K562 (cell line): ENCODE results near the gene BEND5. TPM values are rescaled to one million over a fixed set of nuclear protein-coding genes. Genes with fewer than 3 reads are reported as not detected.

Source experiments
- ATAC-seq: fragments of 200-7000 bp; cut with Tn5 transposase; 3 replicates; pipeline ENCODE4 v1.9.1; 2020; ENCODE audit warnings: moderate library complexity
- BruUV-seq: library from RNA; stranded (reverse); fragments of 400-500 nt; replicated peaks from 2 replicates; lab custom pipeline; 2021; lab: Mats Ljungman, UMichigan
- CTCF ChIA-PET: fragments of 300-600 bp; formaldehyde crosslinking; extraction: SDS; loops from one replicate; lab custom pipeline; 2021; ENCODE audit warnings: low intra/inter-chr PET ratio; lab: Yijun Ruan, JAX
- POLR2A ChIA-PET: fragments of 300-600, 350-650 bp; sonication (Branson Sonifier 250); formaldehyde crosslinking; extraction: SDS; loops from one replicate; lab custom pipeline; 2021; ENCODE audit warnings: antibody characterized with exemption, inconsistent platforms; lab: Yijun Ruan, JAX
- DNase-seq, 4 experiments: peaks; one replicate each; pipeline versions ENCODE4 v3.0.0 to v3.0.0-alpha.2; 2011 to 2018; ENCODE audit warnings: low spot score in 3 of 4, mixed read lengths in 3 of 4; ENCODE audit errors: extremely low read depth in 1 of 4
- FAIRE-seq: peaks from 2 replicates; lab custom pipeline; 2011; peaks lifted over from hg19 to GRCh38; lab: Jason Lieb, UNC
- H2AFZ ChIP-seq: 2 replicates; pipeline ENCODE4 v1.6.0; 2011; ENCODE audit warnings: low read depth, low read length, control low read depth, inconsistent platforms
- H3K27ac ChIP-seq: fragments of 200-600 bp; 3 replicates; pipeline ENCODE4 v1.8.0; 2011; ENCODE audit warnings: low read depth, mild to moderate bottlenecking, control low read depth, inconsistent platforms, low read length, moderate library complexity, mixed read lengths; ENCODE audit errors: extremely low read depth
- H3K27me3 ChIP-seq, 2 experiments: fragments of 300-600 bp in 1 of 2; 2 replicates in 1 of 2; 3 replicates in 1 of 2; pipeline versions ENCODE4 v1.6.0 to v1.8.0; 2011; ENCODE audit warnings: inconsistent platforms in 2 of 2, low read length in 2 of 2, mild to moderate bottlenecking in 1 of 2, mixed read lengths in 1 of 2, moderate library complexity in 1 of 2; ENCODE audit not compliant: control insufficient read depth in 2 of 2, insufficient read depth in 2 of 2
- H3K36me3 ChIP-seq: fragments of 300-600 bp; 3 replicates; pipeline ENCODE4 v1.8.0; 2011; ENCODE audit warnings: mild to moderate bottlenecking, low read length, inconsistent platforms; ENCODE audit not compliant: control insufficient read depth, insufficient read depth
- H3K4me1 ChIP-seq, 2 experiments: fragments of 200-600 bp in 1 of 2; replicated peaks in 1 of 2; 2 replicates in 1 of 2; 3 replicates in 1 of 2; pipeline versions ENCODE4 v1.5.1 to v1.8.0; 2011; ENCODE audit warnings: inconsistent platforms in 2 of 2, low read length in 2 of 2, mild to moderate bottlenecking in 1 of 2, mixed read lengths in 1 of 2, moderate library complexity in 1 of 2; ENCODE audit not compliant: control insufficient read depth in 2 of 2, insufficient read depth in 2 of 2
- H3K4me2 ChIP-seq: 2 replicates; pipeline ENCODE4 v1.6.1; 2011; ENCODE audit warnings: low read length, control low read depth, inconsistent platforms, mixed read lengths; ENCODE audit not compliant: insufficient read depth
- H3K4me3 ChIP-seq: fragments of 200-600 bp; sonication (generic), shearing (Covaris generic); 2 replicates; pipeline ENCODE4 v1.5.1; 2016; ENCODE audit warnings: control low read depth, inconsistent platforms
- H3K79me2 ChIP-seq: fragments of 200-600 bp; 3 replicates; pipeline ENCODE4 v1.8.0; 2011; ENCODE audit warnings: low read length, inconsistent platforms; ENCODE audit not compliant: control insufficient read depth, insufficient read depth
- H3K9ac ChIP-seq, 2 experiments: 2 replicates each; pipeline versions ENCODE4 v1.6.0 to v1.6.1; 2011; ENCODE audit warnings: low read depth in 2 of 2, low read length in 2 of 2, control low read depth in 1 of 2, inconsistent platforms in 1 of 2, mild to moderate bottlenecking in 1 of 2, mixed read lengths in 1 of 2; ENCODE audit not compliant: insufficient read depth in 1 of 2
- H3K9me1 ChIP-seq: one replicate; pipeline ENCODE4 v1.6.0; 2011; ENCODE audit warnings: inconsistent platforms, mild to moderate bottlenecking, low read length, moderate library complexity; ENCODE audit not compliant: control insufficient read depth, insufficient read depth
- H3K9me3 ChIP-seq: replicated peaks from 2 replicates; pipeline ENCODE4 v1.5.1; 2011; ENCODE audit warnings: low read depth, low read length, inconsistent platforms; ENCODE audit not compliant: control insufficient read depth, insufficient read depth
- H4K20me1 ChIP-seq: replicated peaks from 2 replicates; pipeline ENCODE4 v1.6.1; 2011; ENCODE audit warnings: low read length, inconsistent platforms, mixed read lengths; ENCODE audit not compliant: control insufficient read depth, insufficient read depth
- CAMTA2 ChIP-seq: fragments of 250-450 bp; sonication (Bioruptor Pico); conservative IDR thresholded peaks from 2 replicates; pipeline ENCODE4 v1.5.1; 2022
- MEF2D ChIP-seq: conservative IDR thresholded peaks from 2 replicates; pipeline ENCODE4 v1.6.1; 2016; ENCODE audit warnings: low read depth, missing genetic modification characterization, missing compliant biosample characterization
- ZBTB1 ChIP-seq: sonication (generic); formaldehyde crosslinking; IDR thresholded peaks from 2 replicates; pipeline ENCODE4 v1.8.1; 2023; ENCODE audit warnings: missing genetic modification reagents, low read depth, mild to moderate bottlenecking, borderline replicate concordance
- ZNF263 ChIP-seq: sonication (generic); formaldehyde crosslinking; IDR thresholded peaks from 2 replicates; pipeline ENCODE4 v1.8.0; 2022; ENCODE audit warnings: mild to moderate bottlenecking, missing genetic modification reagents, borderline replicate concordance
- ZNF436 ChIP-seq: fragments of 250-450, 450-650 bp; sonication (Bioruptor Pico); formaldehyde crosslinking; IDR thresholded peaks from 2 replicates; pipeline ENCODE4 v1.7.0; 2020; ENCODE audit warnings: mild to moderate bottlenecking
- WGBS: fragments of 100-300 bp; shearing (Covaris generic); methylation state at CpG from one replicate; pipeline ENCODE4 v1.1.6; 2016; ENCODE audit warnings: low coverage, mixed read lengths; ENCODE audit not compliant: insufficient coverage; ENCODE audit errors: missing lambda C conversion rate; 5-methylcytosine and 5-hydroxymethylcytosine counted together
- in situ Hi-C: fragments of 300-500 bp; cut with MboI; formaldehyde crosslinking; loops from 4 replicates; pipeline ENCODE4 v1.15.0; 2018; ENCODE audit warnings: inconsistent platforms, mixed read lengths
- intact Hi-C: fragments of 100-400 bp; cut with micrococcal nuclease; formaldehyde crosslinking; loops from 2 replicates; pipeline ENCODE4 v1.14.2; 2022
- polyA plus RNA-seq, 8 experiments: library from polyadenylated mRNA; depleted of rRNA in 4 of 8; stranded (reverse) in 5 of 8; unstranded in 3 of 8; fragments of >200 nt; fragmentation: Nextera tagmentation in 2 of 8; fragmentation: Illumina TruSeq in 1 of 8; extraction: Ambion mirVana in 2 of 8; extraction: Trizol in 1 of 8; gene quantifications; 2 replicates each; pipeline versions ENCODE4 v1.2.1 to v1.2.3, GENCODE V29; 2011 to 2014; ENCODE audit warnings: inconsistent platforms in 1 of 8, missing spikeins in 1 of 8
- total RNA-seq, 7 experiments: library from RNA; depleted of rRNA in 6 of 7; stranded (reverse); fragments of >200 nt in 6 of 7; fragmentation: Illumina TruSeq in 2 of 7; extraction: Trizol in 2 of 7; gene quantifications; 2 replicates each; pipeline versions ENCODE4 v1.2.1 to v1.2.3, GENCODE V29; 2011 to 2021; ENCODE audit warnings: low replicate concordance in 1 of 7
- TF ChIP-seq, protein P1 (sequence below): fragments of 250-450 bp; sonication (Bioruptor Pico); IDR thresholded peaks from 2 replicates; pipeline ENCODE4 v1.5.0; 2021; ENCODE audit warnings: mild to moderate bottlenecking, moderate library complexity

The BEND5 gene
- total and polyA plus RNA-seq, 9 of the 15 experiments (the other 6 are each of a cell fraction or from before 2014, with no cell fraction given), result not detected

DNA sequence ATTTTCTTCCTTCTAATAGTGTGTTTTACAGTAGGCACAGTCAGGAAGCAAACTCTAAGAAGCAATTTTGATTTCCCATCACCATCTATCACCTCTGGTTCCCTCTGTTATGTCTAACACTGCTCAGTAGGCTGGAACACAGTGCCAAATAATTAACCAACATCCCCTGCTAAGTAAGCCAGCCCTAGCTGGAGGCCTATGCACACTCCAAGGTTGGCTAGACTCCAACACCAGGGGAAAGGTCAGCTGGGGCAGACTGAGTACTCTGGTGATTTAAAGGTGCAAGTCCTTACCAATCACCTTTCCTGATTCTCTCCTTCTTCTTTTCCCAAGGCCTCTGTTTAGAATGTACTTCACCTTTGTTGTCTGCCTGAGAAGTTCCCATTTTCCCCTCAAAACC, 46.5 kb upstream of the BEND5 start:
- in situ Hi-C loops, result no loop called here
- FAIRE-seq (no peak), DNase-seq (no peak), ATAC-seq (no peak)
- H2AFZ ChIP-seq, result no peak overlapping the region
- H3K4me2 ChIP-seq, result no peak overlapping the region
- H3K27me3 ChIP-seq, result no peaks in the 10 kb centered on the region
- POLR2A ChIA-PET, result no interaction called here
- H3K27ac ChIP-seq, result no peak overlapping the region
- intact Hi-C loops, result no loop called here
- H3K9ac ChIP-seq, result no peak overlapping the region
- H3K36me3 ChIP-seq, result no peaks in the 10 kb centered on the region
- no peaks in the 10 kb centered on the region for H3K4me1 ChIP-seq
- H4K20me1 ChIP-seq, result no peaks in the 10 kb centered on the region
- H3K4me3 ChIP-seq, result no peak overlapping the region
- CTCF ChIA-PET, result no interaction called here
- BruUV-seq, result no TSS peak
- H3K9me3 ChIP-seq, result no peaks in the 10 kb centered on the region; the same call in 1 of the 2 replicates
- TF ChIP-seq MEF2D (no peak), CAMTA2 (CRISPR knock-in tag) (no peak), ZNF436 (CRISPR knock-in tag) (no peak)
- H3K79me2 ChIP-seq, result no peaks in the 10 kb centered on the region
- H3K9me1 ChIP-seq, result no peaks in the 10 kb centered on the region

DNA sequence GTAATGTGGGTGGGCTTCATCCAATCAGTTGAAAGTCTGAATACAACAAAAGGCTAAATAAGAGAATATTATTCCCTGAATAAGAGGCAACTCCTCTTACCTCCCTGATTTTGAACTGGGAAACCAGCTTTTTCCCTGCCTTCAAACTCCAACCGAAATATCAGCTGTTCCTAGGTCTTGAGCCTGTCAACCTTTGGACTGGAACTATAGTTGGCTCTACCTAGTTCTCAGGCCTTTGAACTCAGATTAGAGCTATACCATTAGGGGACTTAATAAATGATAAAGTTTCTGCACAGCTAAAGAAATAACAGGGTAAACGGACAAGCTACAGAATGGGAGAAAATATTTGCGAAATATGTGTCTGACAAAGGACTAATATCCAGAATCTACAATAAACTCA, 43.8 kb upstream of the BEND5 start:
- CTCF ChIA-PET, result no interaction called here
- 3% methylated on average over 3 of the region's 3 CpGs for WGBS

More for the DNA sequence above, 43.8 kb upstream of the BEND5 start:
- Histone ChIP-seq H3K4me3 (no peak overlapping the region), H3K4me1 (no peaks in the 10 kb centered on the region), H3K9ac (no peak overlapping the region), H3K9me3 (no peaks in the 10 kb centered on the region; the same call in 1 of the 2 replicates), H3K36me3 (no peaks in the 10 kb centered on the region), H4K20me1 (no peaks in the 10 kb centered on the region), H3K4me2 (no peak overlapping the region), H3K79me2 (no peaks in the 10 kb centered on the region), H2AFZ (no peak overlapping the region), H3K27me3 (no peaks in the 10 kb centered on the region), H3K27ac (no peak overlapping the region), H3K9me1 (no peaks in the 10 kb centered on the region)
- DNase-seq (no peak), ATAC-seq (no peak), FAIRE-seq (no peak)
- intact Hi-C loops, result no loop called here
- no peak for TF ChIP-seq ZBTB1 (CRISPR knock-in tag)
- TF ChIP-seq, protein P1, sequence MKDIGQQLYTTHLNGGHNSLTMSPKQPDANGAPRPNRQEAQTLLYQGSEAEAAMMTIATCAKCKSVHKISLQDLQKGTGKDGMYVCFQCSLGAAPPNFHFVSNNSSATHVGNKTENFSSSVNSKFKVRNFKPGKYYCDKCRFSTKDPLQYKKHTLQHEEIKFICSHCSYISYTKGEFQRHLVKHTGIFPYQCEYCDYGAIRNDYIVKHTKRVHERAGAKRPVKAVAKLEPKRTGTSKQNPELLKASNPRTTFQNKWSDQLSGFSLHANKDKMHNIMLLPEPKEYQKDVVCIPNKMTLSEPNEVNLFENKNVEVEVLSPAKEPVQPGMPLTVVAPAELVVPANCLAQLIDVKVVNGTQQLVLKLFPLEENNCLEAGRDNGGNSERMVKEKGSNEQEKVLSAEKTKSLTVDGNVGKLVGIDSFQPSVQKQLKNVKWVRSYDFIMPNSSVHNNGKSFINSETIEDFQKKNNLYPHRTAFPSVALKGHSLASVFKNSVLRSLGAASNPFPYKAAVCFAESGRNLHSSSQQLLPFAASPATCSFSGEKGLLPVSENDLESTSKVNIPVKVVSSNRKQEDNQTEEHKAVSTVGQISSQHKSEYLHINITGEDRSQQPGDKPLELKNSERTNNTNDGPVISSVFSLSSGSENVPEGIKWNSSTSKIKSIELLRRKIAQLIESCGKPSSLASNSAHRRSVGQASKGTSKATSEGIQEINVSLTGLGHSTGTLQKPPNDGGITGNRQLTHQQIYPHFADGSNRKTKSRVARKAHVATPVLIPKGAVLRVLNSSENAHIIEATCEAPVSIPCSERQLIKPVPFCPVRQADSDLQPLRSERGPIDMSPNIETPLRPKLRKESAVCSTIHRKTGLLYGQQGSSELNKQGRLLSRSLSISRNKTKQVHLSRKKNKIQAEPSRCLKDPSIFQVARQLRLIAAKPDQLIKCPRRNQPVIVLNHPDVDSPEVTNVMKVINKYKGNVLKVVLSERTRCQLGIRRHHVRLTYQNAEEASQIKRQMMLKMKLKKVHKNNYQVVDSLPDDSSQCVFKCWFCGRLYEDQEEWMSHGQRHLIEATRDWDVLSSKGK, result no peak
- TF ChIP-seq ZNF263 (CRISPR knock-in tag), result no peak
- no TSS peak for BruUV-seq
- POLR2A ChIA-PET, result interaction anchor here (1.4 kb wide), 1 partner anchor 23 kb away, joined by 4 read pairs; no protein-coding TSS in a partner anchor
- in situ Hi-C loops, result no loop called here
